ENCODE measurements around the gene MT4.
A peak's percentile ranks its signal among the peaks of the same experiment; 100 is the strongest.

MT4 gene

GRCh38 chr16:56591377-56592060 lies 26.6 kb downstream of the MT4 start:
- TF ChIP-seq CTCF (IDR thresholded peaks at IDR 0.05; ENCODE audit: insufficient read depth, missing control alignments): no peak
- DNase-seq (ENCODE audit: insufficient read length, low spot score) (no peak), FAIRE-seq (no peak)

DNA sequence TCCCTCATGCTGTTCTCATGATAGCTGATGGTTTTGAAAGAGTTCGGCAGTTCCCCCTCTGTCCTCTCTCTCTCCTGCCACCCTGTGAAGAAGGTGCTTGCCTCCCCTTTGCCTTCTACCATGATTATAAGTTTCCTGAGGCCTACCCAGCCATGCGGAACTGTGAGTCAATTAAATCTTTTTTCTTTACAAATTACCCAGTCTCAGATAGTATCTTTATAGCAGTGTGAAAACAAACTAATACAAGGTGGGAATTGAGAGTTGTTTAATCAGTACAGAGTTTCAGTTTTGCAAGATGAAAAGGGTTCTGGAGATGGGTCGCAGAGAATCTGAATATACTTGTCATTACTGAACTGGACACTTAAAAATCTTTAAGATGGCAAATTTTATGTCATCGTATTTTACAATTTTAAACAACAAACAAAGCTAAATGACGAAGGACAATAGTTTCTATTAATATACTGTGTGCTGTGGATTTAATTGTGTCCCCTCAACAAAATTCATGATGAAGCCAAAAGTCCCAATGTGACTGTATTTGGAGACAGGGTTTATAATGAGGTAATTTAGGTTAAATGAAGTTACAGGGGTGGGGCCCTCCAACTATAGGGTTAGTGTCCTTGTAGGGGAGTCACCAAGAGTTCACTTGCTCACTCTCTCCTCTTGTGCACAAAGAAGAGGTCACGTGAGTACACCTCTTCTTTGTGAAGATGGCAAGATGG lies 28.9 kb downstream of the MT4 start:
- no peak for FAIRE-seq
- TF ChIP-seq CTCF (IDR thresholded peaks at IDR 0.05; ENCODE audit: insufficient read depth, missing control alignments): no peak
- DNase-seq (ENCODE audit: insufficient read length, low spot score): no peak

DNA sequence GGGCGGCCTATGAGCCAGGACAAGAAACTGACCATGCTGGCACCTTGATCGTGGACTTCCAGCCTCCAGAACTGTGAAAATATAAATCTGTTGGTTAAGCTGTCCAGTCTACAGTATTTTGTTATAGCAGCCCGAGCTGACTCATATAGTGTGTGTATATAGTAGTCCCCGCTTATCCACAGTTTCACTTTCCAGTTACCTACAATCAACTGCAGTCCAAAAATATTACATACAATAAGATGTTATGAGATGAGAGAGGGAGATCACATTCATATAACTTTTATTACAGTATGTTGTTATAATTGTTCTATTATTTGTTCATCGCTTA lies 29.4 kb downstream of the MT4 start:
- TF ChIP-seq CTCF (IDR thresholded peaks at IDR 0.05; ENCODE audit: insufficient read depth, missing control alignments): no peak
- DNase-seq (ENCODE audit: insufficient read length, low spot score) (no peak), FAIRE-seq (no peak)

DNA sequence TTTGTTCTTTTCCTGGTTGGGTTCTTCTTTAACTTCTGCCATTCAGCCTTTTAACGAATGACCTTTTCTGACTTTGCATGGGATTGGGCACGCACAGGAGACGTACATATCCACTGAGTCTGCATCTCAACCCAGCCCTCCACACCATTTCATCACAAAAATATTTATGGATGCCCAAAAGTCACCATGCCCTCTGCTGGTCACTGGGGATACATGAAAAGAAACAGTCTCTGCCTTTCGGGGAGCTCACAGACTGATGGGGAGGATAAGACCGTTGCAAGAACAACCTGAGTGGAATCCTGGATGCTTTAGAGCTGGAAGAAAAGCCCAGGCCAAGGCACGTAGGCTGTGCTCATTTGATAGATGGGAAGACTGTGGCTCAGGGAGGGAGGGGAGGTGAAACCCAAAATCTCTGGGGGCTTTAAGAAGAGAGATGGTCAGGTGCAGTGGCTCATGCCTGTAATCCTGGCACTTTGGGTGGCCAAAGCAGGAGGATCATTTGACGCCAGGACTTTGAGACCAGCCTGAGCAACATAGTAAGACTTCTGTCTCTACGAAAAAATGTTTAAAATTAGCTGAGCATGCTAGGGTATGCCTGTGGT lies 35.6 kb downstream of the MT4 start:
- no peak for DNase-seq (ENCODE audit: insufficient read length, low spot score)
- no peak for FAIRE-seq

DNA sequence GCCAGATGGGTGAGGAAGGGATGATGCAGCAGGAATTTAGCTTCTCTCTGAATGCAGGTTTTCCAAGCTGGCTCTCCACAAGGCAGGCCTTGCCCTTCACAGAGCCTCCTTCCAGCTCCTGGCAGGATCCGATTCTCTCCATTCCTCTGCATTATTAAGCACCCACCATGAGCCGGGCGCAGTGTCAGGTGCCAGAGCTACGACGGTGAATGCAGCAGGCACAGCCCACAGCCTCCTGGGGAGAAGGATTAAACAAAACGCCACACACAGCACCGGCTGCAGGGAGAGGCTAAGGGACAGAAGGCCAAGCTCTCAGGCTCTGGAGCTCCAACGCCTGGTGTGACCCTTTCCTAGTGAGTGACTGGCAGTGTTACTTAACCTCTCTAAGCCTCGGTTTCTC lies 36.5 kb downstream of the MT4 start:
- DNase-seq (ENCODE audit: insufficient read length, low spot score): no peak
- no peak for TF ChIP-seq CTCF (IDR thresholded peaks at IDR 0.05; ENCODE audit: insufficient read depth, missing control alignments)
- FAIRE-seq: no peak

More for the DNA sequence above, 35.6 kb downstream of the MT4 start:
- TF ChIP-seq CTCF (IDR thresholded peaks at IDR 0.05; ENCODE audit: insufficient read depth, missing control alignments): peak; percentile 65

DNA sequence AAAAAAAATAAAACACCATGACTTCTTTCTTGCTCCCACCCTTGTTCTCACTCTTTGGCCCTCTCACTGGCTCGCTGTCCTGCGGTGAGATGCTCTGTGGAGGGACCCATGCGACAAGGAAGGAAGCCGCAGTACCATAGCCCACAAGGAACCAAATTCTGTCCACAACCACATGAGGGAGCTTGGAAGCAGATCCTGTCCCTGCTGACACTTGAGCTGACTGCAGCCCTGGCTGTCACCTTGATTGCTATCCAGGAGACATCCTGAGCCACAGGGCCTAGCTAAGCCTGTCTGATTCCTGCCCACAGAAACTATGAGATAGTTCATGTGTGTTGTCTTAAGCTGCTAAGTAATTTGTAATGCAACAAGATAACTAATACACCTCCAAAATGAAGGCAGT lies 38.7 kb downstream of the MT4 start:
- DNase-seq (ENCODE audit: insufficient read length, low spot score) (no peak), FAIRE-seq (no peak)
- peak; percentile 49 for TF ChIP-seq CTCF (IDR thresholded peaks at IDR 0.05; ENCODE audit: insufficient read depth, missing control alignments)

DNA sequence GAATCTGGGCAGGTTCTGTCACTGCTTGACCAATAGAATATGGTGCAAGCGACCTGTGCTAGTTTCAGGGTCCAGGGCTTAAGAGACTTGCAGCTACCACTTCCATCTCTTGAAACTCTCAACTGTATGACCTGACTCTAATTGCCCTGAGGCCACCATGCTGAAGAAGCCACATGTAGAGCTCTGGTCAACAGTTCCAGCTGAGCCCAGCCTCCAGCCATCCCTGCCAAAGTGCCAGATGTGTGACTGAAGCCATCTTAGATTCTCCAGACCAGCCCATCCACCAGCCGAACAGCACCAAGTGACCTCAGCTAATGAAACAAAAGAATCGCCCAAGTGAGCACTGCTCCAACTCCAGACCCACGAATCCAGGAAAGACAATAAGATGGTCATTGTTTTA lies 40.1 kb downstream of the MT4 start:
- no peak for DNase-seq (ENCODE audit: insufficient read length, low spot score)
- no peak for TF ChIP-seq CTCF (IDR thresholded peaks at IDR 0.05; ENCODE audit: insufficient read depth, missing control alignments)
- no peak for FAIRE-seq
